ENCODE data around the gene CDH23.

DNA sequence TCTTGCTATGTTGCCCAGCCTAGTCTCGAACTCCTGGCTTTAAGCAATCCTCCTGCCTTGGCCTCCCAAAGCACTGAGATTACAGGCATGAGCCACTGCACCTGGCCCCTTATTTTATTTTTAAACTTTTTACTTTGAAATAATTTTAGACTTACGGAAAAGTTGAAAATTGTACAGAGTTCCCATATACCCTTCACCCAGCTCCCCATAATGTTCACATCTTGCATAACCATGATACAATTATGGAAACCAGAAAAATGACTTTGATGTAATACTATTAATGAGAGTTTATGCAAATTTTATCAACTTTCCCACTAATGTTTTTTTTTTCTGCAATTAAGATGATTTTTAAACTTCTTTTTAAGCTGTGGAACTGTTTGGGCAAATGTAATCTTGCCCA lies 58.3 kb downstream of the CDH23 start:
- TF ChIP-seq CTCF (conservative IDR thresholded peaks at IDR 0.05 in 1 of 2, IDR thresholded peaks at IDR 0.05 in 1 of 2; ENCODE audit: low read depth in 1 of 2, low read length in 2 of 2) (no peak), EZH2 (IDR thresholded peaks at IDR 0.05; ENCODE audit: low read length, missing control alignments) (no peak)

Data from fibroblast of lung (primary cell).